ENCODE results near the gene XRCC4.

DNA sequence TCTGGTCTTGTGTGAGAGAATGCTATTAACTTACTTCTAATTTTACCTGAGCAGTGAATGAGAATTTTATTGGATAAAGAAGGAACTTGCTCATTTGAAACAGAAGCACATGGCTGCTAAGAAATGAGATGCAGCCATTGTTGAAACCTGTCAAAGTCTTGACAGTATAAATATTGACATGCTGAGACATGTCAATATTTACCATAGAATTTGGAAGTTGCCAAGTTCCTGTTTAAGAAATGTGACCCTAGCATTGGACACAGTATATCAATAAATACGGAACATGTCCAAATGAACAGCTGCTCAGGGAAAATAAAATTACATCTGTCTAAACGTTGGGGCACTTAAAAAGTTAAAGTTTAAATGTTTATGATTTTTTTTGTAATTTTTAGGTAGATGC lies 7.8 kb downstream of the XRCC4 start:
- no peak for TF ChIP-seq YY1 (IDR thresholded peaks at IDR 0.05; ENCODE audit: extremely low read depth, insufficient replicate concordance, low read depth, low read length)
- TF ChIP-seq POLR2AphosphoS5 (IDR thresholded peaks at IDR 0.05; ENCODE audit: low read depth, low read length): no peak
- TF ChIP-seq, protein P1, sequence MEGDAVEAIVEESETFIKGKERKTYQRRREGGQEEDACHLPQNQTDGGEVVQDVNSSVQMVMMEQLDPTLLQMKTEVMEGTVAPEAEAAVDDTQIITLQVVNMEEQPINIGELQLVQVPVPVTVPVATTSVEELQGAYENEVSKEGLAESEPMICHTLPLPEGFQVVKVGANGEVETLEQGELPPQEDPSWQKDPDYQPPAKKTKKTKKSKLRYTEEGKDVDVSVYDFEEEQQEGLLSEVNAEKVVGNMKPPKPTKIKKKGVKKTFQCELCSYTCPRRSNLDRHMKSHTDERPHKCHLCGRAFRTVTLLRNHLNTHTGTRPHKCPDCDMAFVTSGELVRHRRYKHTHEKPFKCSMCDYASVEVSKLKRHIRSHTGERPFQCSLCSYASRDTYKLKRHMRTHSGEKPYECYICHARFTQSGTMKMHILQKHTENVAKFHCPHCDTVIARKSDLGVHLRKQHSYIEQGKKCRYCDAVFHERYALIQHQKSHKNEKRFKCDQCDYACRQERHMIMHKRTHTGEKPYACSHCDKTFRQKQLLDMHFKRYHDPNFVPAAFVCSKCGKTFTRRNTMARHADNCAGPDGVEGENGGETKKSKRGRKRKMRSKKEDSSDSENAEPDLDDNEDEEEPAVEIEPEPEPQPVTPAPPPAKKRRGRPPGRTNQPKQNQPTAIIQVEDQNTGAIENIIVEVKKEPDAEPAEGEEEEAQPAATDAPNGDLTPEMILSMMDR (IDR thresholded peaks at IDR 0.05 in 2 of 3, conservative IDR thresholded peaks at IDR 0.05 in 1 of 3; ENCODE audit: borderline replicate concordance in 1 of 3, insufficient read depth in 1 of 3, low read depth in 2 of 3, low read length in 2 of 3): no peak
- no peak for TF ChIP-seq EZH2 (IDR thresholded peaks at IDR 0.05)
- TF ChIP-seq, protein P2, sequence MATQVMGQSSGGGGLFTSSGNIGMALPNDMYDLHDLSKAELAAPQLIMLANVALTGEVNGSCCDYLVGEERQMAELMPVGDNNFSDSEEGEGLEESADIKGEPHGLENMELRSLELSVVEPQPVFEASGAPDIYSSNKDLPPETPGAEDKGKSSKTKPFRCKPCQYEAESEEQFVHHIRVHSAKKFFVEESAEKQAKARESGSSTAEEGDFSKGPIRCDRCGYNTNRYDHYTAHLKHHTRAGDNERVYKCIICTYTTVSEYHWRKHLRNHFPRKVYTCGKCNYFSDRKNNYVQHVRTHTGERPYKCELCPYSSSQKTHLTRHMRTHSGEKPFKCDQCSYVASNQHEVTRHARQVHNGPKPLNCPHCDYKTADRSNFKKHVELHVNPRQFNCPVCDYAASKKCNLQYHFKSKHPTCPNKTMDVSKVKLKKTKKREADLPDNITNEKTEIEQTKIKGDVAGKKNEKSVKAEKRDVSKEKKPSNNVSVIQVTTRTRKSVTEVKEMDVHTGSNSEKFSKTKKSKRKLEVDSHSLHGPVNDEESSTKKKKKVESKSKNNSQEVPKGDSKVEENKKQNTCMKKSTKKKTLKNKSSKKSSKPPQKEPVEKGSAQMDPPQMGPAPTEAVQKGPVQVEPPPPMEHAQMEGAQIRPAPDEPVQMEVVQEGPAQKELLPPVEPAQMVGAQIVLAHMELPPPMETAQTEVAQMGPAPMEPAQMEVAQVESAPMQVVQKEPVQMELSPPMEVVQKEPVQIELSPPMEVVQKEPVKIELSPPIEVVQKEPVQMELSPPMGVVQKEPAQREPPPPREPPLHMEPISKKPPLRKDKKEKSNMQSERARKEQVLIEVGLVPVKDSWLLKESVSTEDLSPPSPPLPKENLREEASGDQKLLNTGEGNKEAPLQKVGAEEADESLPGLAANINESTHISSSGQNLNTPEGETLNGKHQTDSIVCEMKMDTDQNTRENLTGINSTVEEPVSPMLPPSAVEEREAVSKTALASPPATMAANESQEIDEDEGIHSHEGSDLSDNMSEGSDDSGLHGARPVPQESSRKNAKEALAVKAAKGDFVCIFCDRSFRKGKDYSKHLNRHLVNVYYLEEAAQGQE (IDR thresholded peaks at IDR 0.05; ENCODE audit: low read depth): no peak
- TF ChIP-seq EZH2phosphoT487 (IDR thresholded peaks at IDR 0.05; ENCODE audit: borderline replicate concordance): no peak
- no peak for TF ChIP-seq ELF1 (IDR thresholded peaks at IDR 0.05; ENCODE audit: borderline replicate concordance, low read depth)
- no peak for TF ChIP-seq RAD21 (IDR thresholded peaks at IDR 0.05; ENCODE audit: low read depth)
- no peak for TF ChIP-seq TCF7L2 (IDR thresholded peaks at IDR 0.05; ENCODE audit: borderline replicate concordance, extremely low read depth, insufficient read depth, insufficient read length)
- no peak for TF ChIP-seq POLR2A (IDR thresholded peaks at IDR 0.05; ENCODE audit: borderline replicate concordance, extremely low read depth, insufficient read depth, insufficient read length)
